HepG2 (cell line): ENCODE measurements around the gene RPS6KB2. TPM values are rescaled to one million over a fixed set of nuclear protein-coding genes. Genes with fewer than 3 reads are reported as not detected.

Experiments
- ATAC-seq: fragments of 200-7000 bp; cut with Tn5 transposase; 3 replicates; pipeline ENCODE4 v1.9.1; 2020; ENCODE audit warnings: mild to moderate bottlenecking, moderate library complexity
- BruUV-seq: library from RNA; stranded (reverse); fragments of 400-500 nt; replicated peaks from 2 replicates; lab custom pipeline; 2021; lab: Mats Ljungman, UMichigan
- CTCF ChIA-PET: fragments of 300-600 bp; formaldehyde crosslinking; extraction: SDS; loops from one replicate; lab custom pipeline; 2021; ENCODE audit warnings: low total read pairs, inconsistent platforms, low intra/inter-chr PET ratio; lab: Yijun Ruan, JAX
- POLR2A ChIA-PET: fragments of 350-600 bp; sonication (Branson Sonifier 250); formaldehyde crosslinking; loops from one replicate; lab custom pipeline; 2020; ENCODE audit warnings: antibody characterized with exemption, inconsistent platforms; lab: Yijun Ruan, JAX
- DNase-seq: peaks from one replicate; pipeline ENCODE4 v3.0.0-alpha.2; 2015; ENCODE audit warnings: low spot score
- FAIRE-seq: peaks from 3 replicates; lab custom pipeline; 2011; peaks lifted over from hg19 to GRCh38; lab: Jason Lieb, UNC
- H2AFZ ChIP-seq: one replicate; pipeline ENCODE4 v1.6.1; 2011; ENCODE audit warnings: low read length, inconsistent platforms
- H3K27ac ChIP-seq: fragments of 300-600 bp; 3 replicates; pipeline ENCODE4 v1.8.0; 2011; ENCODE audit warnings: mixed run types, mild to moderate bottlenecking, mixed read lengths, low read length, inconsistent platforms; ENCODE audit not compliant: insufficient read depth; ENCODE audit errors: extremely low read length
- H3K27me3 ChIP-seq, 2 experiments: fragments of 200-600 bp in 1 of 2; 2 replicates in 1 of 2; 3 replicates in 1 of 2; pipeline versions ENCODE4 v1.6.0 to v1.8.0; 2011; ENCODE audit warnings: low read length in 2 of 2, mild to moderate bottlenecking in 2 of 2, moderate library complexity in 2 of 2, inconsistent platforms in 1 of 2; ENCODE audit not compliant: insufficient read depth in 2 of 2, control insufficient read depth in 1 of 2
- H3K36me3 ChIP-seq, 2 experiments: fragments of 200-600 bp in 1 of 2; replicated peaks in 1 of 2; 2 replicates in 1 of 2; 3 replicates in 1 of 2; pipeline versions ENCODE4 v1.5.1 to v1.8.0; 2011; ENCODE audit warnings: low read length in 2 of 2, inconsistent platforms in 1 of 2; ENCODE audit not compliant: insufficient read depth in 2 of 2, control insufficient read depth in 1 of 2
- H3K4me1 ChIP-seq: 2 replicates; pipeline ENCODE4 v1.5.1; 2012; ENCODE audit warnings: low read length, inconsistent platforms; ENCODE audit not compliant: insufficient read depth
- H3K4me2 ChIP-seq: 2 replicates; pipeline ENCODE4 v1.6.0; 2011; ENCODE audit warnings: low read depth, low read length, inconsistent platforms
- H3K4me3 ChIP-seq, 3 experiments: fragments of 200-600 bp in 1 of 3; sonication (generic), shearing (Covaris generic) in 1 of 3; replicated peaks in 1 of 3; 2 replicates each; pipeline ENCODE4 v1.5.1; 2011 to 2016; ENCODE audit warnings: low read length in 3 of 3, inconsistent platforms in 2 of 3, low read depth in 2 of 3, mild to moderate bottlenecking in 2 of 3, control low read depth in 1 of 3, mixed read lengths in 1 of 3; ENCODE audit not compliant: insufficient read depth in 1 of 3
- H3K79me2 ChIP-seq: one replicate; pipeline ENCODE4 v1.6.1; 2011; ENCODE audit warnings: low read length, inconsistent platforms; ENCODE audit not compliant: insufficient read depth
- H3K9ac ChIP-seq: 2 replicates; pipeline ENCODE4 v1.6.0; 2011; ENCODE audit warnings: mild to moderate bottlenecking, low read depth, low read length, inconsistent platforms; ENCODE audit not compliant: insufficient read depth
- H3K9me3 ChIP-seq: 2 replicates; pipeline ENCODE4 v1.5.1; 2012; ENCODE audit warnings: mild to moderate bottlenecking, low read length
- H4K20me1 ChIP-seq: 2 replicates; pipeline ENCODE4 v1.6.0; 2011; ENCODE audit warnings: inconsistent platforms, mild to moderate bottlenecking, low read length, moderate library complexity; ENCODE audit not compliant: insufficient read depth
- CBFB ChIP-seq: sonication (generic); formaldehyde crosslinking; IDR thresholded peaks from 2 replicates; pipeline ENCODE4 v1.4.0; 2020; ENCODE audit warnings: missing genetic modification reagents
- HOXD1 ChIP-seq: sonication (generic); formaldehyde crosslinking; IDR thresholded peaks from 2 replicates; pipeline ENCODE4 v1.5.0; 2020; ENCODE audit warnings: missing genetic modification reagents
- IRX3 ChIP-seq: sonication (generic); formaldehyde crosslinking; IDR thresholded peaks from 2 replicates; pipeline ENCODE4 v1.8.1; 2023; ENCODE audit warnings: mild to moderate bottlenecking, low read depth, missing genetic modification reagents, borderline replicate concordance
- KLF9 ChIP-seq: IDR thresholded peaks from 2 replicates; pipeline ENCODE4 v1.6.1; 2016; ENCODE audit warnings: low read depth
- MYC ChIP-seq: sonication (generic); formaldehyde crosslinking; IDR thresholded peaks from 2 replicates; pipeline ENCODE4 v1.9.0; 2021; ENCODE audit warnings: missing genetic modification reagents, borderline replicate concordance
- SP2 ChIP-seq: sonication (generic); formaldehyde crosslinking; IDR thresholded peaks from 2 replicates; pipeline ENCODE4 v1.5.1; 2020; ENCODE audit warnings: mild to moderate bottlenecking, missing genetic modification reagents
- TEAD3 ChIP-seq: optimal IDR thresholded peaks from 2 replicates; pipeline ENCODE3; 2016; ENCODE audit warnings: borderline replicate concordance
- ZNF597 ChIP-seq: sonication (generic); formaldehyde crosslinking; IDR thresholded peaks from 2 replicates; pipeline ENCODE4 v1.5.0; 2020; ENCODE audit warnings: missing genetic modification reagents
- ZNF674 ChIP-seq: sonication (generic); formaldehyde crosslinking; IDR thresholded peaks from 2 replicates; pipeline ENCODE4 v1.5.0; 2020; ENCODE audit warnings: low read depth, mild to moderate bottlenecking, missing genetic modification reagents
- ZNF776 ChIP-seq: sonication (generic); formaldehyde crosslinking; IDR thresholded peaks from 2 replicates; pipeline ENCODE4 v1.4.0; 2020; ENCODE audit warnings: mild to moderate bottlenecking, missing genetic modification reagents
- ZNF780A ChIP-seq: sonication (generic); formaldehyde crosslinking; IDR thresholded peaks from 2 replicates; pipeline ENCODE4 v1.8.0; 2022; ENCODE audit warnings: mild to moderate bottlenecking, missing genetic modification reagents, moderate library complexity
- WGBS: methylation state at CpG from one replicate; pipeline ENCODE4 v1.1.6; 2017; ENCODE audit warnings: low lambda C conversion rate; 5-methylcytosine and 5-hydroxymethylcytosine counted together
- in situ Hi-C: cut with HindIII; loops from 2 replicates; pipeline ENCODE4 v1.10.0; 2017; ENCODE audit warnings: low pct_unique_long_range_greater_than_20kb; ENCODE audit not compliant: extremely low pct_ligation_motif_present
- intact Hi-C: fragments of 100-400 bp; cut with micrococcal nuclease; formaldehyde crosslinking; loops from one replicate; pipeline ENCODE4 v1.10.0; 2022; ENCODE audit not compliant: unreplicated experiment
- polyA plus RNA-seq, 8 experiments: library from polyadenylated mRNA; depleted of rRNA in 3 of 8; stranded (reverse) in 7 of 8; unstranded in 1 of 8; fragments of >200 nt; fragmentation: Illumina TruSeq in 4 of 8; extraction: Trizol in 4 of 8; gene quantifications; 2 replicates each; pipeline versions ENCODE4 v1.2.1 to v1.2.3, GENCODE V29; 2011 to 2016; ENCODE audit warnings: low read depth in 4 of 8, missing spikeins in 1 of 8, mixed read lengths in 1 of 8; ENCODE audit not compliant: insufficient read depth in 1 of 8
- total RNA-seq, 5 experiments: library from RNA; depleted of rRNA; stranded (reverse); fragments of >200 nt; fragmentation: Illumina TruSeq; extraction: Trizol; gene quantifications; 2 replicates each; pipeline ENCODE4 v1.2.3, GENCODE V29; 2016; ENCODE audit warnings: low read depth in 1 of 5
- TF ChIP-seq, protein P1 (sequence below): sonication (generic); formaldehyde crosslinking; IDR thresholded peaks from 2 replicates; pipeline ENCODE4 v1.5.1; 2020; ENCODE audit warnings: mild to moderate bottlenecking, missing genetic modification reagents, borderline replicate concordance
- TF ChIP-seq, protein P2 (sequence below): sonication (generic); formaldehyde crosslinking; IDR thresholded peaks from 2 replicates; pipeline ENCODE4 v1.4.0; 2020; ENCODE audit warnings: mild to moderate bottlenecking, missing genetic modification reagents
- TF ChIP-seq, protein P3 (sequence below): sonication (generic); formaldehyde crosslinking; IDR thresholded peaks from 2 replicates; pipeline ENCODE4 v1.4.0; 2020; ENCODE audit warnings: missing genetic modification reagents

RPS6KB2 gene
- total and polyA plus RNA-seq, 2 of the 13 experiments (the other 11 are each of a cell fraction or from before 2014, with no cell fraction given), result 52.9 to 54.8 TPM

DNA sequence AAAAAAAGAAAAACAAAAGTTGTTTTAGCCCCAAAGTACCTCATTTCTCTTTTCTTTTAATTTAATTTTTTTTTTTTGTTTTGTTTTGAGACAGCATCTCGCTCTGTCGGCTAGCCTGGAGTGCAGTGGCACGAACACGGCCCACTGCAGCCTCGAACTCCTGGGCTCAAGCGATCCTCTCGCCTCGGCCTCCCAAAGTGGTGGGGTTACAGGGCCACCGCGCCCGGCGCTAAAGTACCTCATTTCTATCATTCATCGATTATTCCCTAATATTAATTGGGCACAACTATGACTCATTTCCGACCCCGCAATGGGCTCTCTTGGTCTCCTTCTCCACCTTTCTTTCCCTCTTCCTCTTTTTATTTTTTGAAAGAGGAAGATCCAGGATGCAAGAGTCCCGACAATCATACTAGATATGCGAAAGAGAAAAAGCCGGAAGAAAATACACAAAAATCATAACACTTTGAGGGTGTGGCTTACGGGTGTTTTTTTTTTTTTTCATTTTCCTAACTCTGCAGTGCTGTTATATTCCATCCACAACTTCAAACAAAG is 54.1 kb downstream of the RPS6KB2 start:
- 37% methylated on average over 19 of the region's 19 CpGs for WGBS
- no peak for FAIRE-seq
- no peak for DNase-seq
- BruUV-seq, result TSS peak; percentile 65
- Histone ChIP-seq H3K4me2 (peak overlapping the region; percentile 68), H3K4me3 (peak overlapping the region; percentile 59 to 75 (median 59)), H3K9ac (peak overlapping the region; percentile 72), H3K4me1 (peaks cover 40% of the 10 kb centered on the region), H3K79me2 (no peaks in the 10 kb centered on the region), H2AFZ (peak overlapping the region; percentile 83), H3K36me3 (peaks cover 2 to 4% of the 10 kb centered on the region in 2 experiments; a peak in 2 of 5 replicates), H3K27ac (peak overlapping the region; percentile 66), H3K27me3 (no peaks in the 10 kb centered on the region), H4K20me1 (no peaks in the 10 kb centered on the region), H3K9me3 (no peaks in the 10 kb centered on the region)
- in situ Hi-C loops, result no loop called here
- intact Hi-C loops, result no loop called here
- POLR2A ChIA-PET, result interaction anchor here (0.7 to 1.0 kb wide), 13 partner anchors 9 to 323 kb away, joined by 3 to 14 read pairs (median 4); partner anchors contain the start of genes NUDT8, PITPNM1, POLD4 and PPP1CA
- CTCF ChIA-PET, result no interaction called here
- ATAC-seq, result no peak; the same call in 1 of the 3 replicates
- TF ChIP-seq, protein P1, sequence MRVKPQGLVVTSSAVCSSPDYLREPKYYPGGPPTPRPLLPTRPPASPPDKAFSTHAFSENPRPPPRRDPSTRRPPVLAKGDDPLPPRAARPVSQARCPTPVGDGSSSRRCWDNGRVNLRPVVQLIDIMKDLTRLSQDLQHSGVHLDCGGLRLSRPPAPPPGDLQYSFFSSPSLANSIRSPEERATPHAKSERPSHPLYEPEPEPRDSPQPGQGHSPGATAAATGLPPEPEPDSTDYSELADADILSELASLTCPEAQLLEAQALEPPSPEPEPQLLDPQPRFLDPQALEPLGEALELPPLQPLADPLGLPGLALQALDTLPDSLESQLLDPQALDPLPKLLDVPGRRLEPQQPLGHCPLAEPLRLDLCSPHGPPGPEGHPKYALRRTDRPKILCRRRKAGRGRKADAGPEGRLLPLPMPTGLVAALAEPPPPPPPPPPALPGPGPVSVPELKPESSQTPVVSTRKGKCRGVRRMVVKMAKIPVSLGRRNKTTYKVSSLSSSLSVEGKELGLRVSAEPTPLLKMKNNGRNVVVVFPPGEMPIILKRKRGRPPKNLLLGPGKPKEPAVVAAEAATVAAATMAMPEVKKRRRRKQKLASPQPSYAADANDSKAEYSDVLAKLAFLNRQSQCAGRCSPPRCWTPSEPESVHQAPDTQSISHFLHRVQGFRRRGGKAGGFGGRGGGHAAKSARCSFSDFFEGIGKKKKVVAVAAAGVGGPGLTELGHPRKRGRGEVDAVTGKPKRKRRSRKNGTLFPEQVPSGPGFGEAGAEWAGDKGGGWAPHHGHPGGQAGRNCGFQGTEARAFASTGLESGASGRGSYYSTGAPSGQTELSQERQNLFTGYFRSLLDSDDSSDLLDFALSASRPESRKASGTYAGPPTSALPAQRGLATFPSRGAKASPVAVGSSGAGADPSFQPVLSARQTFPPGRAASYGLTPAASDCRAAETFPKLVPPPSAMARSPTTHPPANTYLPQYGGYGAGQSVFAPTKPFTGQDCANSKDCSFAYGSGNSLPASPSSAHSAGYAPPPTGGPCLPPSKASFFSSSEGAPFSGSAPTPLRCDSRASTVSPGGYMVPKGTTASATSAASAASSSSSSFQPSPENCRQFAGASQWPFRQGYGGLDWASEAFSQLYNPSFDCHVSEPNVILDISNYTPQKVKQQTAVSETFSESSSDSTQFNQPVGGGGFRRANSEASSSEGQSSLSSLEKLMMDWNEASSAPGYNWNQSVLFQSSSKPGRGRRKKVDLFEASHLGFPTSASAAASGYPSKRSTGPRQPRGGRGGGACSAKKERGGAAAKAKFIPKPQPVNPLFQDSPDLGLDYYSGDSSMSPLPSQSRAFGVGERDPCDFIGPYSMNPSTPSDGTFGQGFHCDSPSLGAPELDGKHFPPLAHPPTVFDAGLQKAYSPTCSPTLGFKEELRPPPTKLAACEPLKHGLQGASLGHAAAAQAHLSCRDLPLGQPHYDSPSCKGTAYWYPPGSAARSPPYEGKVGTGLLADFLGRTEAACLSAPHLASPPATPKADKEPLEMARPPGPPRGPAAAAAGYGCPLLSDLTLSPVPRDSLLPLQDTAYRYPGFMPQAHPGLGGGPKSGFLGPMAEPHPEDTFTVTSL (CRISPR knock-in tag), result no peak
- TF ChIP-seq, protein P2, sequence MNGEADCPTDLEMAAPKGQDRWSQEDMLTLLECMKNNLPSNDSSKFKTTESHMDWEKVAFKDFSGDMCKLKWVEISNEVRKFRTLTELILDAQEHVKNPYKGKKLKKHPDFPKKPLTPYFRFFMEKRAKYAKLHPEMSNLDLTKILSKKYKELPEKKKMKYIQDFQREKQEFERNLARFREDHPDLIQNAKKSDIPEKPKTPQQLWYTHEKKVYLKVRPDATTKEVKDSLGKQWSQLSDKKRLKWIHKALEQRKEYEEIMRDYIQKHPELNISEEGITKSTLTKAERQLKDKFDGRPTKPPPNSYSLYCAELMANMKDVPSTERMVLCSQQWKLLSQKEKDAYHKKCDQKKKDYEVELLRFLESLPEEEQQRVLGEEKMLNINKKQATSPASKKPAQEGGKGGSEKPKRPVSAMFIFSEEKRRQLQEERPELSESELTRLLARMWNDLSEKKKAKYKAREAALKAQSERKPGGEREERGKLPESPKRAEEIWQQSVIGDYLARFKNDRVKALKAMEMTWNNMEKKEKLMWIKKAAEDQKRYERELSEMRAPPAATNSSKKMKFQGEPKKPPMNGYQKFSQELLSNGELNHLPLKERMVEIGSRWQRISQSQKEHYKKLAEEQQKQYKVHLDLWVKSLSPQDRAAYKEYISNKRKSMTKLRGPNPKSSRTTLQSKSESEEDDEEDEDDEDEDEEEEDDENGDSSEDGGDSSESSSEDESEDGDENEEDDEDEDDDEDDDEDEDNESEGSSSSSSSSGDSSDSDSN (CRISPR knock-in tag), result no peak
- TF ChIP-seq ZNF597 (no peak), TEAD3 (CRISPR knock-in tag) (no peak), HOXD1 (CRISPR knock-in tag) (no peak), KLF9 (CRISPR knock-in tag) (no peak), ZNF674 (no peak), IRX3 (CRISPR knock-in tag) (no peak), MYC (CRISPR knock-in tag) (no peak), ZNF780A (CRISPR knock-in tag) (no peak), SP2 (CRISPR knock-in tag) (no peak), ZNF776 (CRISPR knock-in tag) (no peak; the same call in 1 of the 2 replicates), CBFB (no peak)
- TF ChIP-seq, protein P3, sequence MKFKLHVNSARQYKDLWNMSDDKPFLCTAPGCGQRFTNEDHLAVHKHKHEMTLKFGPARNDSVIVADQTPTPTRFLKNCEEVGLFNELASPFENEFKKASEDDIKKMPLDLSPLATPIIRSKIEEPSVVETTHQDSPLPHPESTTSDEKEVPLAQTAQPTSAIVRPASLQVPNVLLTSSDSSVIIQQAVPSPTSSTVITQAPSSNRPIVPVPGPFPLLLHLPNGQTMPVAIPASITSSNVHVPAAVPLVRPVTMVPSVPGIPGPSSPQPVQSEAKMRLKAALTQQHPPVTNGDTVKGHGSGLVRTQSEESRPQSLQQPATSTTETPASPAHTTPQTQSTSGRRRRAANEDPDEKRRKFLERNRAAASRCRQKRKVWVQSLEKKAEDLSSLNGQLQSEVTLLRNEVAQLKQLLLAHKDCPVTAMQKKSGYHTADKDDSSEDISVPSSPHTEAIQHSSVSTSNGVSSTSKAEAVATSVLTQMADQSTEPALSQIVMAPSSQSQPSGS (CRISPR knock-in tag), result no peak
